ENCODE results near the gene ANKAR. TPM values are rescaled to one million over a fixed set of nuclear protein-coding genes. Genes with fewer than 3 reads are reported as not detected.

The ANKAR gene
- total and polyA plus RNA-seq, 2 of the 8 experiments (the other 6 are each of a cell fraction or from before 2014, with no cell fraction given) = 0.56 to 1.7 TPM

DNA sequence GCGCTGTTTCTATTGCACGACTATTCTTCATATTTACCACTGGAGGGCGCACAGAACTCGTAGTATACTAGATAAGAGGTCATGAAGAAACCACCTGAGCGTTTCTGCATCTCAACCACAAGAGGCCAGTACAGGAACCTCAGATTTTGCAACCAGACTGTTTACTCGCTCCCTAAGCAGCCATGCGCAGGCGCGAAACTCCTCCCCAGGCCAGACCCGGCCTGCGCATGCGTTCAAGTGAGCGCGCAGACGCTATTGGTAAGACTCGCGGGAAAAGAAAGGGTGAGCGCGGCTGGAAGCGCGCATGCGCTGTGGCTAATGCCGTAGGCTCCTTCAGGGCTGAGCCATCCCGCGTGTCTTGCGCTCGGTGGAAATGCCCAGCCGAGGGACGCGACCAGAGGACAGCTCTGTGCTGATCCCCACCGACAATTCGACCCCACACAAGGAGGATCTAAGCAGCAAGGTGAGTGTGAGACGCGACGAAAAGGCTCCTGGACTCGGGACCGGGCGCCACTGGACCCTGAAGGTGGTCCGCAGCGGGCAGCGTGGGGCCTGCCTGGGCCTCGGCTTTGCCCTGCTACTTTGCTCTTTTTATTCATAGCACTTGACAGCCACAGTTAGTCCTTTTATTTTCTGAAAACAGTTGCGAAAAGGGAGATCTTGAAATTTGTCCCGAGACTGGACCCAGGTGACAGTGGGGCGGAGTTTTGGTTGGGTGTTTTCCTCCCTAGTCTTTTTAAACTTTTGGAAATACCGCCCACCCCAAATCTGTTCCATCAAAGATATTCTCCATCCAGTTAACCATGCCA is 13.1 kb upstream of the ANKAR start, which contains the start of gene ASNSD1 (continued):
- TF ChIP-seq NANOG (IDR thresholded peaks at IDR 0.05; ENCODE audit: insufficient read depth, low read depth, low read length, poor library complexity, severe bottlenecking) = no peak
- TF ChIP-seq PHF8 (conservative IDR thresholded peaks at IDR 0.05; ENCODE audit: low read depth, low read length) = peak; percentile 95
- TF ChIP-seq, protein P1, sequence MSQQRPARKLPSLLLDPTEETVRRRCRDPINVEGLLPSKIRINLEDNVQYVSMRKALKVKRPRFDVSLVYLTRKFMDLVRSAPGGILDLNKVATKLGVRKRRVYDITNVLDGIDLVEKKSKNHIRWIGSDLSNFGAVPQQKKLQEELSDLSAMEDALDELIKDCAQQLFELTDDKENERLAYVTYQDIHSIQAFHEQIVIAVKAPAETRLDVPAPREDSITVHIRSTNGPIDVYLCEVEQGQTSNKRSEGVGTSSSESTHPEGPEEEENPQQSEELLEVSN (IDR thresholded peaks at IDR 0.05) = peak; percentile 79
- TF ChIP-seq BCL11A (IDR thresholded peaks at IDR 0.05; ENCODE audit: low read depth in 2 of 2, low read length in 2 of 2) = no peak
- TF ChIP-seq KDM1A (IDR thresholded peaks at IDR 0.05; ENCODE audit: borderline replicate concordance, low read length) = no peak
- peak; percentile 91 for TF ChIP-seq TAF1 (IDR thresholded peaks at IDR 0.05; ENCODE audit: low read depth, low read length)
- TF ChIP-seq JUN (IDR thresholded peaks at IDR 0.05; ENCODE audit: low read depth, low read length) = no peak
- TF ChIP-seq, protein P2, sequence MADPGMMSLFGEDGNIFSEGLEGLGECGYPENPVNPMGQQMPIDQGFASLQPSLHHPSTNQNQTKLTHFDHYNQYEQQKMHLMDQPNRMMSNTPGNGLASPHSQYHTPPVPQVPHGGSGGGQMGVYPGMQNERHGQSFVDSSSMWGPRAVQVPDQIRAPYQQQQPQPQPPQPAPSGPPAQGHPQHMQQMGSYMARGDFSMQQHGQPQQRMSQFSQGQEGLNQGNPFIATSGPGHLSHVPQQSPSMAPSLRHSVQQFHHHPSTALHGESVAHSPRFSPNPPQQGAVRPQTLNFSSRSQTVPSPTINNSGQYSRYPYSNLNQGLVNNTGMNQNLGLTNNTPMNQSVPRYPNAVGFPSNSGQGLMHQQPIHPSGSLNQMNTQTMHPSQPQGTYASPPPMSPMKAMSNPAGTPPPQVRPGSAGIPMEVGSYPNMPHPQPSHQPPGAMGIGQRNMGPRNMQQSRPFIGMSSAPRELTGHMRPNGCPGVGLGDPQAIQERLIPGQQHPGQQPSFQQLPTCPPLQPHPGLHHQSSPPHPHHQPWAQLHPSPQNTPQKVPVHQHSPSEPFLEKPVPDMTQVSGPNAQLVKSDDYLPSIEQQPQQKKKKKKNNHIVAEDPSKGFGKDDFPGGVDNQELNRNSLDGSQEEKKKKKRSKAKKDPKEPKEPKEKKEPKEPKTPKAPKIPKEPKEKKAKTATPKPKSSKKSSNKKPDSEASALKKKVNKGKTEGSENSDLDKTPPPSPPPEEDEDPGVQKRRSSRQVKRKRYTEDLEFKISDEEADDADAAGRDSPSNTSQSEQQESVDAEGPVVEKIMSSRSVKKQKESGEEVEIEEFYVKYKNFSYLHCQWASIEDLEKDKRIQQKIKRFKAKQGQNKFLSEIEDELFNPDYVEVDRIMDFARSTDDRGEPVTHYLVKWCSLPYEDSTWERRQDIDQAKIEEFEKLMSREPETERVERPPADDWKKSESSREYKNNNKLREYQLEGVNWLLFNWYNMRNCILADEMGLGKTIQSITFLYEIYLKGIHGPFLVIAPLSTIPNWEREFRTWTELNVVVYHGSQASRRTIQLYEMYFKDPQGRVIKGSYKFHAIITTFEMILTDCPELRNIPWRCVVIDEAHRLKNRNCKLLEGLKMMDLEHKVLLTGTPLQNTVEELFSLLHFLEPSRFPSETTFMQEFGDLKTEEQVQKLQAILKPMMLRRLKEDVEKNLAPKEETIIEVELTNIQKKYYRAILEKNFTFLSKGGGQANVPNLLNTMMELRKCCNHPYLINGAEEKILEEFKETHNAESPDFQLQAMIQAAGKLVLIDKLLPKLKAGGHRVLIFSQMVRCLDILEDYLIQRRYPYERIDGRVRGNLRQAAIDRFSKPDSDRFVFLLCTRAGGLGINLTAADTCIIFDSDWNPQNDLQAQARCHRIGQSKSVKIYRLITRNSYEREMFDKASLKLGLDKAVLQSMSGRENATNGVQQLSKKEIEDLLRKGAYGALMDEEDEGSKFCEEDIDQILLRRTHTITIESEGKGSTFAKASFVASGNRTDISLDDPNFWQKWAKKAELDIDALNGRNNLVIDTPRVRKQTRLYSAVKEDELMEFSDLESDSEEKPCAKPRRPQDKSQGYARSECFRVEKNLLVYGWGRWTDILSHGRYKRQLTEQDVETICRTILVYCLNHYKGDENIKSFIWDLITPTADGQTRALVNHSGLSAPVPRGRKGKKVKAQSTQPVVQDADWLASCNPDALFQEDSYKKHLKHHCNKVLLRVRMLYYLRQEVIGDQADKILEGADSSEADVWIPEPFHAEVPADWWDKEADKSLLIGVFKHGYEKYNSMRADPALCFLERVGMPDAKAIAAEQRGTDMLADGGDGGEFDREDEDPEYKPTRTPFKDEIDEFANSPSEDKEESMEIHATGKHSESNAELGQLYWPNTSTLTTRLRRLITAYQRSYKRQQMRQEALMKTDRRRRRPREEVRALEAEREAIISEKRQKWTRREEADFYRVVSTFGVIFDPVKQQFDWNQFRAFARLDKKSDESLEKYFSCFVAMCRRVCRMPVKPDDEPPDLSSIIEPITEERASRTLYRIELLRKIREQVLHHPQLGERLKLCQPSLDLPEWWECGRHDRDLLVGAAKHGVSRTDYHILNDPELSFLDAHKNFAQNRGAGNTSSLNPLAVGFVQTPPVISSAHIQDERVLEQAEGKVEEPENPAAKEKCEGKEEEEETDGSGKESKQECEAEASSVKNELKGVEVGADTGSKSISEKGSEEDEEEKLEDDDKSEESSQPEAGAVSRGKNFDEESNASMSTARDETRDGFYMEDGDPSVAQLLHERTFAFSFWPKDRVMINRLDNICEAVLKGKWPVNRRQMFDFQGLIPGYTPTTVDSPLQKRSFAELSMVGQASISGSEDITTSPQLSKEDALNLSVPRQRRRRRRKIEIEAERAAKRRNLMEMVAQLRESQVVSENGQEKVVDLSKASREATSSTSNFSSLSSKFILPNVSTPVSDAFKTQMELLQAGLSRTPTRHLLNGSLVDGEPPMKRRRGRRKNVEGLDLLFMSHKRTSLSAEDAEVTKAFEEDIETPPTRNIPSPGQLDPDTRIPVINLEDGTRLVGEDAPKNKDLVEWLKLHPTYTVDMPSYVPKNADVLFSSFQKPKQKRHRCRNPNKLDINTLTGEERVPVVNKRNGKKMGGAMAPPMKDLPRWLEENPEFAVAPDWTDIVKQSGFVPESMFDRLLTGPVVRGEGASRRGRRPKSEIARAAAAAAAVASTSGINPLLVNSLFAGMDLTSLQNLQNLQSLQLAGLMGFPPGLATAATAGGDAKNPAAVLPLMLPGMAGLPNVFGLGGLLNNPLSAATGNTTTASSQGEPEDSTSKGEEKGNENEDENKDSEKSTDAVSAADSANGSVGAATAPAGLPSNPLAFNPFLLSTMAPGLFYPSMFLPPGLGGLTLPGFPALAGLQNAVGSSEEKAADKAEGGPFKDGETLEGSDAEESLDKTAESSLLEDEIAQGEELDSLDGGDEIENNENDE (IDR thresholded peaks at IDR 0.05; ENCODE audit: insufficient replicate concordance, low read length) = no peak
